ENCODE results near the gene FRMD1. TPM values are rescaled to one million over a fixed set of nuclear protein-coding genes. Genes with fewer than 3 reads are reported as not detected.
A peak's percentile ranks its signal among the peaks of the same experiment; 100 is the strongest.

FRMD1 gene
- total RNA-seq, 1 donor: under 0.01 TPM

GRCh38 chr6:168120390-168121302 lies 41.6 kb upstream of the FRMD1 start:
- TF ChIP-seq CTCF (IDR thresholded peaks at IDR 0.05; ENCODE audit: extremely low read depth, low read depth, low read length): no peak
- no peaks in the 10 kb centered on the region for H3K36me3 ChIP-seq (ENCODE audit: insufficient read depth, low read length)
- DNase-seq (ENCODE audit: insufficient read length, low spot score, missing footprints): peak; percentile 50
- H3K27ac ChIP-seq (ENCODE audit: low read depth, low read length): no peak overlapping the region
- no peaks in the 10 kb centered on the region for H3K4me1 ChIP-seq (ENCODE audit: insufficient read depth, low read length)
- no peaks in the 10 kb centered on the region for H4K20me1 ChIP-seq (ENCODE audit: insufficient read depth, low read length)
- no peak overlapping the region for H2AFZ ChIP-seq (ENCODE audit: low read length)
- no peaks in the 10 kb centered on the region for H3K27me3 ChIP-seq (ENCODE audit: insufficient read depth, low read length)
- H3K9me3 ChIP-seq (ENCODE audit: low read depth, low read length): no peaks in the 10 kb centered on the region
- H3K4me2 ChIP-seq (ENCODE audit: insufficient read depth, low read length): no peak overlapping the region
- no peaks in the 10 kb centered on the region for H3K79me2 ChIP-seq (ENCODE audit: insufficient read depth, low read length)
- no peak overlapping the region for H3K4me3 ChIP-seq (ENCODE audit: insufficient read depth, low read length)

- no peaks in the 10 kb centered on the region for H4K20me1 ChIP-seq (ENCODE audit: insufficient read depth, low read length)
- no peak overlapping the region for H2AFZ ChIP-seq (ENCODE audit: low read length)
- no peak overlapping the region for H3K4me2 ChIP-seq (ENCODE audit: insufficient read depth, low read length)
- no peaks in the 10 kb centered on the region for H3K9me3 ChIP-seq (ENCODE audit: low read depth, low read length)
- TF ChIP-seq CTCF (IDR thresholded peaks at IDR 0.05; ENCODE audit: extremely low read depth, low read depth, low read length): no peak
- H3K4me3 ChIP-seq (ENCODE audit: insufficient read depth, low read length): no peak overlapping the region
- no peaks in the 10 kb centered on the region for H3K4me1 ChIP-seq (ENCODE audit: insufficient read depth, low read length)
- peak; percentile 31 for DNase-seq (ENCODE audit: insufficient read length, low spot score, missing footprints)
- no peaks in the 10 kb centered on the region for H3K79me2 ChIP-seq (ENCODE audit: insufficient read depth, low read length)
- H3K27ac ChIP-seq (ENCODE audit: low read depth, low read length): no peak overlapping the region
- no peaks in the 10 kb centered on the region for H3K36me3 ChIP-seq (ENCODE audit: insufficient read depth, low read length)
- H3K27me3 ChIP-seq (ENCODE audit: insufficient read depth, low read length): no peaks in the 10 kb centered on the region
Measured at GRCh38 chr6:168119539-168119938, 40.5 kb upstream of the FRMD1 start.

GRCh38 chr6:168118935-168119334 lies 39.9 kb upstream of the FRMD1 start:
- DNase-seq (ENCODE audit: insufficient read length, low spot score, missing footprints): peak; percentile 21
- Histone ChIP-seq H3K27ac (ENCODE audit: low read depth, low read length) (no peak overlapping the region), H3K9me3 (ENCODE audit: low read depth, low read length) (no peaks in the 10 kb centered on the region), H3K79me2 (ENCODE audit: insufficient read depth, low read length) (no peaks in the 10 kb centered on the region), H3K4me3 (ENCODE audit: insufficient read depth, low read length) (no peak overlapping the region), H3K36me3 (ENCODE audit: insufficient read depth, low read length) (no peaks in the 10 kb centered on the region), H2AFZ (ENCODE audit: low read length) (no peak overlapping the region), H3K4me1 (ENCODE audit: insufficient read depth, low read length) (no peaks in the 10 kb centered on the region), H3K27me3 (ENCODE audit: insufficient read depth, low read length) (no peaks in the 10 kb centered on the region), H3K4me2 (ENCODE audit: insufficient read depth, low read length) (no peak overlapping the region), H4K20me1 (ENCODE audit: insufficient read depth, low read length) (no peaks in the 10 kb centered on the region)
- TF ChIP-seq CTCF (IDR thresholded peaks at IDR 0.05; ENCODE audit: extremely low read depth, low read depth, low read length): no peak

- Histone ChIP-seq H3K27ac (ENCODE audit: low read depth, low read length) (no peak overlapping the region), H3K4me2 (ENCODE audit: insufficient read depth, low read length) (no peak overlapping the region), H3K79me2 (ENCODE audit: insufficient read depth, low read length) (no peaks in the 10 kb centered on the region), H3K4me1 (ENCODE audit: insufficient read depth, low read length) (no peaks in the 10 kb centered on the region), H3K27me3 (ENCODE audit: insufficient read depth, low read length) (no peaks in the 10 kb centered on the region), H2AFZ (ENCODE audit: low read length) (no peak overlapping the region), H3K4me3 (ENCODE audit: insufficient read depth, low read length) (no peak overlapping the region), H3K36me3 (ENCODE audit: insufficient read depth, low read length) (no peaks in the 10 kb centered on the region), H4K20me1 (ENCODE audit: insufficient read depth, low read length) (no peaks in the 10 kb centered on the region), H3K9me3 (ENCODE audit: low read depth, low read length) (no peaks in the 10 kb centered on the region)
- no peak for DNase-seq (ENCODE audit: insufficient read length, low spot score, missing footprints)
- TF ChIP-seq CTCF (IDR thresholded peaks at IDR 0.05; ENCODE audit: extremely low read depth, low read depth, low read length): peak; percentile 36
Measured at GRCh38 chr6:168117942-168118341, 38.9 kb upstream of the FRMD1 start.

Data from osteoblast (primary cell).